Measurements from ENCODE around the gene GPR160. TPM values are rescaled to one million over a fixed set of nuclear protein-coding genes. Genes with fewer than 3 reads are reported as not detected.
A peak's percentile ranks its signal among the peaks of the same experiment; 100 is the strongest.

The GPR160 gene
- total and polyA plus RNA-seq, 10 of the 15 experiments (the other 5 are each of a cell fraction or from before 2014, with no cell fraction given) = 1.2 to 57.7 (median 30.9) TPM

- RAD21 ChIA-PET (ENCODE audit: unreplicated experiment) = interaction anchor here (1.4 to 2.3 kb wide), 3 partner anchors 125 to 193 kb away, joined by 5 to 13 read pairs (median 9); no protein-coding TSS in a partner anchor
- FAIRE-seq (peak; percentile 78), ATAC-seq (peak; percentile 73), DNase-seq (ENCODE audit: low read depth, low spot score) (peak; percentile 63)
- BruUV-seq (replicated peaks) = no TSS peak
- H3K4me2 ChIP-seq (ENCODE audit: control insufficient read depth, insufficient read depth) = peak overlapping the region; percentile 64
- peaks cover 70% of the 10 kb centered on the region for H3K79me2 ChIP-seq (ENCODE audit: control insufficient read depth, insufficient read depth, low read length)
- POLR2A ChIA-PET = no interaction called here
- SMC1A ChIA-PET (ENCODE audit: uncharacterized antibody, unreplicated experiment) = interaction anchor here (0.8 to 4.1 kb wide), 4 partner anchors 13 to 295 kb away, joined by 3 to 30 read pairs (median 5); no protein-coding TSS in a partner anchor
- peaks cover 0 to 14% of the 10 kb centered on the region in 2 experiments; a peak in 1 of 4 replicates for H3K36me3 ChIP-seq (ENCODE audit: control insufficient read depth in 2 of 2, insufficient read depth in 2 of 2, low read length in 1 of 2)
- H3K27me3 ChIP-seq (replicated peaks in 1 of 2; ENCODE audit: control insufficient read depth in 2 of 2, insufficient read depth in 2 of 2, low read length in 1 of 2) = no peaks in the 10 kb centered on the region
- H4K20me1 ChIP-seq (ENCODE audit: control insufficient read depth, insufficient read depth) = no peaks in the 10 kb centered on the region
- intact Hi-C loops (cut with micrococcal nuclease; ENCODE audit: unreplicated experiment) = loop anchor here (5.0 kb wide), 3 partner anchors 208 to 577 kb away; partner anchors contain the start of gene SKIL
- peaks cover 3% of the 10 kb centered on the region for H3K9me3 ChIP-seq (replicated peaks; ENCODE audit: control insufficient read depth, insufficient read depth, low read length)
- H3K27ac ChIP-seq (ENCODE audit: control insufficient read depth, insufficient read depth) = peak overlapping the region; percentile 94
- CTCF ChIA-PET = interaction anchor here (1.1 to 4.6 kb wide), 8 partner anchors 21 to 294 kb away, joined by 3 to 65 read pairs (median 9); partner anchors contain the start of gene LRRC31
- 0% methylated on average over 5 of the region's 5 CpGs for WGBS (ENCODE audit: insufficient coverage, insufficient replicate concordance, low lambda C conversion rate, missing lambda C conversion rate)
- in situ Hi-C loops (cut with MboI) = loop anchor here (10.0 kb wide), 2 partner anchors 190 to 580 kb away; partner anchors contain the start of gene LRRC31
- H3K4me3 ChIP-seq = peak overlapping the region; percentile 59
- peaks cover 42% of the 10 kb centered on the region for H3K4me1 ChIP-seq (ENCODE audit: control insufficient read depth, insufficient read depth, low read length)
- no peak overlapping the region for H2AFZ ChIP-seq (ENCODE audit: control insufficient read depth, low read depth, low read length)
- H3K9ac ChIP-seq (ENCODE audit: control insufficient read depth, insufficient read depth, low read length) = peak overlapping the region; percentile 57
- 0 out of 2 replicates have a peak, but pooled peaks have one; percentile 20 for TF ChIP-seq GABPA (IDR thresholded peaks at IDR 0.05; ENCODE audit: low read depth)
- TF ChIP-seq TCF12 (IDR thresholded peaks at IDR 0.05; ENCODE audit: low read depth, low read length) = no peak
- 0 out of 2 replicates have a peak, but pooled peaks have one; percentile 54 for TF ChIP-seq TCF3 (IDR thresholded peaks at IDR 0.05; ENCODE audit: borderline replicate concordance, insufficient read depth, low read depth, low read length)
- no peak for TF ChIP-seq MYC (IDR thresholded peaks at IDR 0.05; ENCODE audit: insufficient read depth, insufficient read length, insufficient replicate concordance, low read length, severe bottlenecking)
- no peak for TF ChIP-seq MXI1 (IDR thresholded peaks at IDR 0.05; ENCODE audit: low read depth, low read length)
- no peak for TF ChIP-seq CHD4 (IDR thresholded peaks at IDR 0.05)
- no peak for TF ChIP-seq HDAC2 (IDR thresholded peaks at IDR 0.05)
- no peak for TF ChIP-seq STAT3 (IDR thresholded peaks at IDR 0.05; ENCODE audit: low read depth, low read length)
- TF ChIP-seq YBX1 (IDR thresholded peaks at IDR 0.05) = no peak
- 0 out of 2 replicates have a peak, but pooled peaks have one; percentile 35 for TF ChIP-seq CBX5 (IDR thresholded peaks at IDR 0.05; ENCODE audit: low read depth)
- TF ChIP-seq ZBTB4 (CRISPR knock-in tag; IDR thresholded peaks at IDR 0.05) = no peak
- TF ChIP-seq JUNB (IDR thresholded peaks at IDR 0.05) = peak; percentile 91
- no peak for TF ChIP-seq RELB (IDR thresholded peaks at IDR 0.05; ENCODE audit: low read depth)
- TF ChIP-seq CBFB (IDR thresholded peaks at IDR 0.05; ENCODE audit: low read depth) = peak; percentile 69; the same call in 1 of the 2 replicates
- TF ChIP-seq USF2 (IDR thresholded peaks at IDR 0.05; ENCODE audit: borderline replicate concordance, low read depth, low read length) = no peak
- no peak for TF ChIP-seq NBN (IDR thresholded peaks at IDR 0.05)
- TF ChIP-seq IKZF2 (IDR thresholded peaks at IDR 0.05) = peak; percentile 38 to 58; a peak in 1 of 4 replicates
- TF ChIP-seq MTA3 (IDR thresholded peaks at IDR 0.05; ENCODE audit: borderline replicate concordance, low read length) = peak; percentile 70; the same call in 1 of the 2 replicates
- TF ChIP-seq ZNF622 (IDR thresholded peaks at IDR 0.05) = no peak
- no peak for TF ChIP-seq GATAD2B (conservative IDR thresholded peaks at IDR 0.05; ENCODE audit: low read depth)
Measured at GRCh38 chr3:170055209-170055608, 17.4 kb downstream of the GPR160 start.
